Stimulated activated CD4-positive, alpha-beta T cell treated with anti-CD3 and anti-CD28 coated beads, Interleukin-4, amount 100 ng/mL, for 1 hour (primary cell): ENCODE measurements around the gene NOL4L.
"Not testable (repeated sequence)": the region's sequence is repeated elsewhere in the genome, so short reads cannot be mapped to it uniquely, and the experiment has no call there.

Source experiments
- DNase-seq: peaks from one replicate; pipeline ENCODE4 v3.0.0-alpha.2; 2020

NOL4L gene

GRCh38 chr20:32595143-32595542, 10.0 kb upstream of the NOL4L start:
- no peak for DNase-seq

GRCh38 chr20:32594669-32595068, 9.5 kb upstream of the NOL4L start:
- DNase-seq = not testable (repeated sequence)

GRCh38 chr20:32594204-32594603, 9.1 kb upstream of the NOL4L start:
- no peak for DNase-seq

- DNase-seq = not testable (repeated sequence)
These were observed 7.5 kb upstream of the NOL4L start for GRCh38 chr20:32592616-32593015.

- no peak for DNase-seq
These were observed 6.9 kb upstream of the NOL4L start for GRCh38 chr20:32592022-32592421.

- DNase-seq = no peak
These were observed 4.6 kb upstream of the NOL4L start for GRCh38 chr20:32589769-32590168.

- no peak for DNase-seq
These were observed 4.1 kb upstream of the NOL4L start for GRCh38 chr20:32589256-32589655.

- DNase-seq = no peak
These were observed 2.9 kb upstream of the NOL4L start for GRCh38 chr20:32588040-32588439.

- DNase-seq = no peak
These were observed 1.2 kb upstream of the NOL4L start for GRCh38 chr20:32586291-32586690.

- DNase-seq = no peak
These were observed 524 bp upstream of the NOL4L start for GRCh38 chr20:32585586-32586127.

- DNase-seq = no peak
These were observed 1.5 kb downstream of the NOL4L start for GRCh38 chr20:32583581-32584070.

- peak; percentile 30 for DNase-seq
These were observed 2.2 kb downstream of the NOL4L start for GRCh38 chr20:32582659-32583580.

GRCh38 chr20:32581839-32582658, 3.1 kb downstream of the NOL4L start:
- no peak for DNase-seq

GRCh38 chr20:32580970-32581838, 3.9 kb downstream of the NOL4L start:
- DNase-seq = no peak

- DNase-seq = no peak
These were observed 4.7 kb downstream of the NOL4L start for GRCh38 chr20:32580219-32580969.

- DNase-seq = no peak
These were observed 6.2 kb downstream of the NOL4L start for GRCh38 chr20:32578840-32579390.

GRCh38 chr20:32578062-32578461, 7.1 kb downstream of the NOL4L start:
- not testable (repeated sequence) for DNase-seq

- no peak for DNase-seq
These were observed 7.5 kb downstream of the NOL4L start for GRCh38 chr20:32577657-32578056.

- DNase-seq = no peak
These were observed 8.1 kb downstream of the NOL4L start for GRCh38 chr20:32577023-32577422.

- no peak for DNase-seq
These were observed 8.6 kb downstream of the NOL4L start for GRCh38 chr20:32576560-32576959.

GRCh38 chr20:32575805-32576204, 9.3 kb downstream of the NOL4L start:
- no peak for DNase-seq
